ENCODE measurements around the gene CUX1. TPM values are rescaled to one million over a fixed set of nuclear protein-coding genes. Genes with fewer than 3 reads are reported as not detected.

The CUX1 gene
- total RNA-seq, 1 experiment from 2014 or later: 53.5 TPM

GRCh38 chr7:101935521-101936141, 118.2 kb downstream of the CUX1 start:
- Histone ChIP-seq H3K27me3 (ENCODE audit: insufficient read depth, low read length) (no peaks in the 10 kb centered on the region), H3K56ac (ENCODE audit: insufficient read length, low read depth, low read length) (no peak overlapping the region), H4K91ac (ENCODE audit: insufficient read length, low read depth, low read length) (peak overlapping the region; percentile 25), H3K4me2 (ENCODE audit: insufficient read depth, insufficient read length, low read length) (peak overlapping the region; percentile 64), H3K4ac (ENCODE audit: low read depth, low read length) (no peak overlapping the region), H2AK5ac (ENCODE audit: insufficient read length, low read length) (peak overlapping the region; percentile 36), H3K27ac (ENCODE audit: insufficient read length, low read depth, low read length) (peak overlapping the region; percentile 81), H3T11ph (ENCODE audit: low read length) (no peak overlapping the region), H2BK15ac (ENCODE audit: low read depth, low read length) (no peak overlapping the region), H3K79me1 (ENCODE audit: insufficient read depth, low read depth, low read length, poor library complexity, severe bottlenecking) (no peaks in the 10 kb centered on the region), H2BK5ac (ENCODE audit: insufficient read length, low read length) (peak overlapping the region; percentile 37), H4K5ac (ENCODE audit: insufficient read length, low read depth, low read length) (peak overlapping the region; percentile 29), H2BK12ac (ENCODE audit: insufficient read length, low read depth, low read length) (peak overlapping the region; percentile 2), H3K4me1 (ENCODE audit: insufficient read depth, low read length) (peaks cover 12% of the 10 kb centered on the region; the same call in 1 of the 2 replicates), H2BK120ac (ENCODE audit: low read depth, low read length, poor library complexity, severe bottlenecking) (no peak overlapping the region), H3K79me2 (ENCODE audit: insufficient read depth, low read length) (peaks cover 10% of the 10 kb centered on the region; the same call in 1 of the 2 replicates), H3K18ac (ENCODE audit: insufficient read length, low read depth, low read length) (peak overlapping the region; percentile 77), H3K23ac (ENCODE audit: insufficient read length, low read depth, low read length) (no peak overlapping the region), H3K9me3 (ENCODE audit: control insufficient read depth, low read depth, low read length) (no peaks in the 10 kb centered on the region), H3K9ac (ENCODE audit: extremely low read depth, insufficient read length, low read length) (no peak overlapping the region), H2BK20ac (ENCODE audit: low read depth, low read length, poor library complexity, severe bottlenecking) (no peak overlapping the region), H4K8ac (replicated peaks; ENCODE audit: insufficient read length, low read depth, low read length) (peak overlapping the region; percentile 40), H4K20me1 (ENCODE audit: control insufficient read depth, insufficient read depth, insufficient read length) (no peaks in the 10 kb centered on the region), H2AFZ (ENCODE audit: low read length) (no peak overlapping the region), H3K23me2 (ENCODE audit: insufficient read length, low read depth, low read length, poor library complexity, severe bottlenecking) (peaks cover 11% of the 10 kb centered on the region), H3K14ac (ENCODE audit: insufficient read depth, low read length) (peak overlapping the region; percentile 79)
- peak overlapping the region; percentile 25 to 99 (median 94); a peak in 6 of 7 replicates for H3K27ac Mint-ChIP-seq
- DNase-seq: no peak
- H3K9me3 Mint-ChIP-seq: peaks cover 3 to 4% of the 10 kb centered on the region in 2 experiments; a peak in 4 of 5 replicates
- H3K4me3 Mint-ChIP-seq: peak overlapping the region; percentile 53 to 68; a peak in 3 of 5 replicates
- peaks cover 60 to 73% of the 10 kb centered on the region in 2 experiments for H3K4me1 Mint-ChIP-seq
- no peaks in the 10 kb centered on the region for H3K27me3 Mint-ChIP-seq (ENCODE audit: low read depth)
- TF ChIP-seq CTCF (conservative IDR thresholded peaks at IDR 0.05): no peak
- WGBS (ENCODE audit: extremely low coverage, insufficient read length, low lambda C conversion rate): no CpG with 5 or more reads among the region's 14 CpGs
- H3K36me3 Mint-ChIP-seq (ENCODE audit: insufficient read depth in 1 of 3, low read depth in 3 of 3): peaks cover 9 to 18% (median 18%) of the 10 kb centered on the region in 3 experiments

Measured in H9 (cell line).